OCI-LY1 (cell line): ENCODE measurements around the gene ZNF226.

Experiments used
- H2AFZ ChIP-seq: fragments of 200-600 bp; sonication (generic), shearing (Covaris generic); 2 replicates; pipeline ENCODE4 v1.6.0; 2014; ENCODE audit warnings: antibody characterized with exemption, mild to moderate bottlenecking, low read length
- H3F3A ChIP-seq: fragments of 200-600 bp; sonication (generic), shearing (Covaris generic); 2 replicates; pipeline ENCODE4 v1.6.0; 2014; ENCODE audit warnings: mild to moderate bottlenecking, antibody characterized with exemption, low read length, moderate library complexity; ENCODE audit not compliant: insufficient read depth
- H3K27ac ChIP-seq: fragments of 200-600 bp; sonication (generic); 2 replicates; pipeline ENCODE4 v1.5.1; 2014; ENCODE audit warnings: low read length, mixed run types, mild to moderate bottlenecking, low read depth; ENCODE audit not compliant: poor library complexity, severe bottlenecking
- H3K27me3 ChIP-seq: fragments of 200-600 bp; sonication (generic); 2 replicates; pipeline ENCODE4 v1.6.0; 2014; ENCODE audit warnings: antibody characterized with exemption, mild to moderate bottlenecking, low read length, moderate library complexity; ENCODE audit not compliant: insufficient read depth
- H3K36me3 ChIP-seq: fragments of 200-600 bp; sonication (generic); 2 replicates; pipeline ENCODE4 v1.6.1; 2014; ENCODE audit warnings: mild to moderate bottlenecking, antibody characterized with exemption, low read length, moderate library complexity, mixed read lengths; ENCODE audit not compliant: insufficient read depth
- H3K4me1 ChIP-seq: fragments of 200-600 bp; sonication (generic); 2 replicates; pipeline ENCODE4 v1.5.1; 2014; ENCODE audit warnings: mild to moderate bottlenecking, low read length, moderate library complexity; ENCODE audit not compliant: insufficient read depth, severe bottlenecking
- H3K4me2 ChIP-seq: fragments of 200-600 bp; sonication (generic), shearing (Covaris generic); 2 replicates; pipeline ENCODE4 v1.6.1; 2014; ENCODE audit warnings: low read length
- H3K4me3 ChIP-seq: fragments of 200-600 bp; sonication (generic); 2 replicates; pipeline ENCODE4 v1.5.1; 2014; ENCODE audit warnings: low read length, low read depth, mild to moderate bottlenecking, mixed read lengths; ENCODE audit not compliant: poor library complexity, severe bottlenecking
- H3K79me2 ChIP-seq: fragments of 200-600 bp; shearing (Covaris generic); 2 replicates; pipeline ENCODE4 v1.6.1; 2016; ENCODE audit warnings: mixed run types, low read length, mixed read lengths; ENCODE audit not compliant: insufficient read depth
- H3K9ac ChIP-seq: fragments of 200-600 bp; sonication (generic), shearing (Covaris generic); 2 replicates; pipeline ENCODE4 v1.6.1; 2014; ENCODE audit warnings: mild to moderate bottlenecking, low read length, mixed read lengths
- H3K9me2 ChIP-seq: fragments of 200-600 bp; sonication (generic), shearing (Covaris generic); 2 replicates; pipeline ENCODE4 v1.6.1; 2014; ENCODE audit warnings: low read depth, mild to moderate bottlenecking, low read length, mixed read lengths
- H3K9me3 ChIP-seq: fragments of 200-600 bp; shearing (Covaris generic); 2 replicates; pipeline ENCODE4 v1.6.1; 2014; ENCODE audit warnings: low read length, mixed read lengths
- H4K20me1 ChIP-seq: fragments of 200-600 bp; sonication (generic), shearing (Covaris generic); 2 replicates; pipeline ENCODE4 v1.6.0; 2016; ENCODE audit warnings: mild to moderate bottlenecking, low read length; ENCODE audit not compliant: insufficient read depth
- CTCF ChIP-seq: fragments of 200-600 bp; sonication (generic), shearing (Covaris generic); IDR thresholded peaks from 2 replicates; pipeline ENCODE4 v1.5.1; 2017; ENCODE audit warnings: mild to moderate bottlenecking, antibody characterized with exemption, low read length, moderate library complexity, mixed read lengths
- EZH2 ChIP-seq: fragments of 200-600 bp; sonication (generic), shearing (Covaris generic); IDR thresholded peaks from 2 replicates; pipeline ENCODE4 v1.8.0; 2017; ENCODE audit warnings: borderline replicate concordance, mixed run types, mild to moderate bottlenecking, antibody characterized with exemption, low read length, moderate library complexity, mixed read lengths

ZNF226 gene

GRCh38 chr19:44176590-44176989, 11.7 kb downstream of the ZNF226 start:
- no peak overlapping the region for H3K4me3 ChIP-seq
- H3K9me2 ChIP-seq = no peaks in the 10 kb centered on the region
- TF ChIP-seq CTCF (no peak), EZH2 (no peak)
- no peaks in the 10 kb centered on the region for H3F3A ChIP-seq
- peaks cover 38% of the 10 kb centered on the region for H3K9me3 ChIP-seq
- H3K4me2 ChIP-seq = no peak overlapping the region
- no peaks in the 10 kb centered on the region for H4K20me1 ChIP-seq
- H2AFZ ChIP-seq = no peak overlapping the region
- H3K27ac ChIP-seq = no peak overlapping the region
- H3K36me3 ChIP-seq = peaks cover 63% of the 10 kb centered on the region
- no peak overlapping the region for H3K9ac ChIP-seq
- no peaks in the 10 kb centered on the region for H3K79me2 ChIP-seq
- no peaks in the 10 kb centered on the region for H3K27me3 ChIP-seq
- H3K4me1 ChIP-seq = no peaks in the 10 kb centered on the region

- Histone ChIP-seq H4K20me1 (no peaks in the 10 kb centered on the region), H3K9me3 (peaks cover 20% of the 10 kb centered on the region), H3K79me2 (no peaks in the 10 kb centered on the region), H3K4me3 (no peak overlapping the region), H3K27me3 (no peaks in the 10 kb centered on the region), H3K27ac (no peak overlapping the region), H3K9ac (no peak overlapping the region), H3K36me3 (peaks cover 19% of the 10 kb centered on the region), H2AFZ (no peak overlapping the region), H3K9me2 (no peaks in the 10 kb centered on the region), H3F3A (no peaks in the 10 kb centered on the region), H3K4me1 (no peaks in the 10 kb centered on the region), H3K4me2 (no peak overlapping the region)
- TF ChIP-seq EZH2 (no peak), CTCF (no peak)
Measured at GRCh38 chr19:44180968-44181367, 16.1 kb downstream of the ZNF226 start.

- no peak overlapping the region for H3K27ac ChIP-seq
- no peaks in the 10 kb centered on the region for H4K20me1 ChIP-seq
- H2AFZ ChIP-seq = no peak overlapping the region
- H3K4me1 ChIP-seq = no peaks in the 10 kb centered on the region
- no peaks in the 10 kb centered on the region for H3F3A ChIP-seq
- no peaks in the 10 kb centered on the region for H3K79me2 ChIP-seq
- H3K36me3 ChIP-seq = peaks cover 7% of the 10 kb centered on the region
- H3K27me3 ChIP-seq = no peaks in the 10 kb centered on the region
- H3K9me3 ChIP-seq = peaks cover 9% of the 10 kb centered on the region; the same call in 1 of the 2 replicates
- H3K4me3 ChIP-seq = no peak overlapping the region
- H3K4me2 ChIP-seq = no peak overlapping the region
- no peak overlapping the region for H3K9ac ChIP-seq
- TF ChIP-seq CTCF (no peak), EZH2 (no peak)
- no peaks in the 10 kb centered on the region; the same call in 1 of the 2 replicates for H3K9me2 ChIP-seq
Measured at GRCh38 chr19:44182145-44182544, 17.2 kb downstream of the ZNF226 start.
